ENCODE data around the gene ATP6V0C. TPM values are rescaled to one million over a fixed set of nuclear protein-coding genes. Genes with fewer than 3 reads are reported as not detected.

Gene ATP6V0C
- total and polyA plus RNA-seq, 4 donors = 17.6 to 132 (median 60.6) TPM

- Histone ChIP-seq H3K4me1 (ENCODE audit: control insufficient read depth in 4 of 4, insufficient read depth in 4 of 4, low read length in 3 of 4) (peaks cover 15 to 33% (median 26%) of the 10 kb centered on the region in 4 donors), H3K9ac (ENCODE audit: low read depth in 1 of 2, low read length in 2 of 2) (no peak overlapping the region), H3K9me3 (ENCODE audit: control insufficient read depth in 4 of 4, low read length in 3 of 4) (no peaks in the 10 kb centered on the region), H3K27ac (ENCODE audit: low read depth in 1 of 2, low read length in 2 of 2) (no peak overlapping the region), H3K27me3 (ENCODE audit: control insufficient read depth in 4 of 4, insufficient read depth in 4 of 4, low read length in 3 of 4) (no peaks in the 10 kb centered on the region), H3K36me3 (ENCODE audit: control insufficient read depth in 4 of 4, insufficient read depth in 3 of 4, low read depth in 1 of 4, low read length in 3 of 4) (peaks cover 0 to 12% (median 2%) of the 10 kb centered on the region in 4 donors), H3K4me3 (ENCODE audit: low read depth in 1 of 3, low read length in 3 of 3) (no peak overlapping the region)
- WGBS = 97% methylated on average over 5 of the region's 5 CpGs
- no peak for TF ChIP-seq RAD21 (IDR thresholded peaks at IDR 0.05)
- no peak for TF ChIP-seq TAF1 (conservative IDR thresholded peaks at IDR 0.05)
- TF ChIP-seq ATF3 (IDR thresholded peaks at IDR 0.05) = no peak
- TF ChIP-seq HNF4G (IDR thresholded peaks at IDR 0.05) = no peak
- no peak for TF ChIP-seq MAX (IDR thresholded peaks at IDR 0.05)
- TF ChIP-seq RXRA (IDR thresholded peaks at IDR 0.05) = no peak
- TF ChIP-seq SP1 (IDR thresholded peaks at IDR 0.05) = no peak
- no peak for TF ChIP-seq EGR1 (IDR thresholded peaks at IDR 0.05; ENCODE audit: low read depth in 2 of 2)
- no peak for TF ChIP-seq NR2F2 (IDR thresholded peaks at IDR 0.05)
- TF ChIP-seq FOXA1 (IDR thresholded peaks at IDR 0.05) = no peak
- no peak for TF ChIP-seq JUND (IDR thresholded peaks at IDR 0.05)
- TF ChIP-seq GABPA (IDR thresholded peaks at IDR 0.05 in 1 of 2, conservative IDR thresholded peaks at IDR 0.05 in 1 of 2) = no peak
- TF ChIP-seq, protein P1, sequence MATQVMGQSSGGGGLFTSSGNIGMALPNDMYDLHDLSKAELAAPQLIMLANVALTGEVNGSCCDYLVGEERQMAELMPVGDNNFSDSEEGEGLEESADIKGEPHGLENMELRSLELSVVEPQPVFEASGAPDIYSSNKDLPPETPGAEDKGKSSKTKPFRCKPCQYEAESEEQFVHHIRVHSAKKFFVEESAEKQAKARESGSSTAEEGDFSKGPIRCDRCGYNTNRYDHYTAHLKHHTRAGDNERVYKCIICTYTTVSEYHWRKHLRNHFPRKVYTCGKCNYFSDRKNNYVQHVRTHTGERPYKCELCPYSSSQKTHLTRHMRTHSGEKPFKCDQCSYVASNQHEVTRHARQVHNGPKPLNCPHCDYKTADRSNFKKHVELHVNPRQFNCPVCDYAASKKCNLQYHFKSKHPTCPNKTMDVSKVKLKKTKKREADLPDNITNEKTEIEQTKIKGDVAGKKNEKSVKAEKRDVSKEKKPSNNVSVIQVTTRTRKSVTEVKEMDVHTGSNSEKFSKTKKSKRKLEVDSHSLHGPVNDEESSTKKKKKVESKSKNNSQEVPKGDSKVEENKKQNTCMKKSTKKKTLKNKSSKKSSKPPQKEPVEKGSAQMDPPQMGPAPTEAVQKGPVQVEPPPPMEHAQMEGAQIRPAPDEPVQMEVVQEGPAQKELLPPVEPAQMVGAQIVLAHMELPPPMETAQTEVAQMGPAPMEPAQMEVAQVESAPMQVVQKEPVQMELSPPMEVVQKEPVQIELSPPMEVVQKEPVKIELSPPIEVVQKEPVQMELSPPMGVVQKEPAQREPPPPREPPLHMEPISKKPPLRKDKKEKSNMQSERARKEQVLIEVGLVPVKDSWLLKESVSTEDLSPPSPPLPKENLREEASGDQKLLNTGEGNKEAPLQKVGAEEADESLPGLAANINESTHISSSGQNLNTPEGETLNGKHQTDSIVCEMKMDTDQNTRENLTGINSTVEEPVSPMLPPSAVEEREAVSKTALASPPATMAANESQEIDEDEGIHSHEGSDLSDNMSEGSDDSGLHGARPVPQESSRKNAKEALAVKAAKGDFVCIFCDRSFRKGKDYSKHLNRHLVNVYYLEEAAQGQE (IDR thresholded peaks at IDR 0.05) = no peak
- TF ChIP-seq, protein P2, sequence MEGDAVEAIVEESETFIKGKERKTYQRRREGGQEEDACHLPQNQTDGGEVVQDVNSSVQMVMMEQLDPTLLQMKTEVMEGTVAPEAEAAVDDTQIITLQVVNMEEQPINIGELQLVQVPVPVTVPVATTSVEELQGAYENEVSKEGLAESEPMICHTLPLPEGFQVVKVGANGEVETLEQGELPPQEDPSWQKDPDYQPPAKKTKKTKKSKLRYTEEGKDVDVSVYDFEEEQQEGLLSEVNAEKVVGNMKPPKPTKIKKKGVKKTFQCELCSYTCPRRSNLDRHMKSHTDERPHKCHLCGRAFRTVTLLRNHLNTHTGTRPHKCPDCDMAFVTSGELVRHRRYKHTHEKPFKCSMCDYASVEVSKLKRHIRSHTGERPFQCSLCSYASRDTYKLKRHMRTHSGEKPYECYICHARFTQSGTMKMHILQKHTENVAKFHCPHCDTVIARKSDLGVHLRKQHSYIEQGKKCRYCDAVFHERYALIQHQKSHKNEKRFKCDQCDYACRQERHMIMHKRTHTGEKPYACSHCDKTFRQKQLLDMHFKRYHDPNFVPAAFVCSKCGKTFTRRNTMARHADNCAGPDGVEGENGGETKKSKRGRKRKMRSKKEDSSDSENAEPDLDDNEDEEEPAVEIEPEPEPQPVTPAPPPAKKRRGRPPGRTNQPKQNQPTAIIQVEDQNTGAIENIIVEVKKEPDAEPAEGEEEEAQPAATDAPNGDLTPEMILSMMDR (IDR thresholded peaks at IDR 0.05; ENCODE audit: low read depth, low read length, missing input control) = no peak
- no peak for TF ChIP-seq FOXA2 (IDR thresholded peaks at IDR 0.05)
- DNase-seq (ENCODE audit: low spot score) = no peak
Observed at GRCh38 chr16:2494616-2495015, 19.1 kb upstream of the ATP6V0C start.

- Histone ChIP-seq H3K4me1 (ENCODE audit: control insufficient read depth in 4 of 4, insufficient read depth in 4 of 4, low read length in 3 of 4) (peaks cover 15 to 33% (median 26%) of the 10 kb centered on the region in 4 donors), H3K27me3 (ENCODE audit: control insufficient read depth in 4 of 4, insufficient read depth in 4 of 4, low read length in 3 of 4) (no peaks in the 10 kb centered on the region), H3K4me3 (ENCODE audit: low read depth in 1 of 3, low read length in 3 of 3) (no peak overlapping the region), H3K36me3 (ENCODE audit: control insufficient read depth in 4 of 4, insufficient read depth in 3 of 4, low read depth in 1 of 4, low read length in 3 of 4) (peaks cover 0 to 12% (median 2%) of the 10 kb centered on the region in 4 donors), H3K27ac (ENCODE audit: low read depth in 1 of 2, low read length in 2 of 2) (no peak overlapping the region), H3K9ac (ENCODE audit: low read depth in 1 of 2, low read length in 2 of 2) (no peak overlapping the region), H3K9me3 (ENCODE audit: control insufficient read depth in 4 of 4, low read length in 3 of 4) (no peaks in the 10 kb centered on the region)
- WGBS = 93% methylated on average over 5 of the region's 5 CpGs
- no peak for DNase-seq (ENCODE audit: low spot score)
- no peak for TF ChIP-seq FOXA1 (IDR thresholded peaks at IDR 0.05)
- TF ChIP-seq, protein P2 (IDR thresholded peaks at IDR 0.05; ENCODE audit: low read depth, low read length, missing input control) = no peak
- no peak for TF ChIP-seq GABPA (IDR thresholded peaks at IDR 0.05 in 1 of 2, conservative IDR thresholded peaks at IDR 0.05 in 1 of 2)
- no peak for TF ChIP-seq EGR1 (IDR thresholded peaks at IDR 0.05; ENCODE audit: low read depth in 2 of 2)
- TF ChIP-seq RXRA (IDR thresholded peaks at IDR 0.05) = no peak
- no peak for TF ChIP-seq JUND (IDR thresholded peaks at IDR 0.05)
- TF ChIP-seq HNF4G (IDR thresholded peaks at IDR 0.05) = no peak
- no peak for TF ChIP-seq MAX (IDR thresholded peaks at IDR 0.05)
- TF ChIP-seq FOXA2 (IDR thresholded peaks at IDR 0.05) = no peak
- no peak for TF ChIP-seq SP1 (IDR thresholded peaks at IDR 0.05)
- TF ChIP-seq YY1 (IDR thresholded peaks at IDR 0.05) = no peak
- TF ChIP-seq NR2F2 (IDR thresholded peaks at IDR 0.05) = no peak
- TF ChIP-seq ATF3 (IDR thresholded peaks at IDR 0.05) = no peak
- TF ChIP-seq, protein P3, sequence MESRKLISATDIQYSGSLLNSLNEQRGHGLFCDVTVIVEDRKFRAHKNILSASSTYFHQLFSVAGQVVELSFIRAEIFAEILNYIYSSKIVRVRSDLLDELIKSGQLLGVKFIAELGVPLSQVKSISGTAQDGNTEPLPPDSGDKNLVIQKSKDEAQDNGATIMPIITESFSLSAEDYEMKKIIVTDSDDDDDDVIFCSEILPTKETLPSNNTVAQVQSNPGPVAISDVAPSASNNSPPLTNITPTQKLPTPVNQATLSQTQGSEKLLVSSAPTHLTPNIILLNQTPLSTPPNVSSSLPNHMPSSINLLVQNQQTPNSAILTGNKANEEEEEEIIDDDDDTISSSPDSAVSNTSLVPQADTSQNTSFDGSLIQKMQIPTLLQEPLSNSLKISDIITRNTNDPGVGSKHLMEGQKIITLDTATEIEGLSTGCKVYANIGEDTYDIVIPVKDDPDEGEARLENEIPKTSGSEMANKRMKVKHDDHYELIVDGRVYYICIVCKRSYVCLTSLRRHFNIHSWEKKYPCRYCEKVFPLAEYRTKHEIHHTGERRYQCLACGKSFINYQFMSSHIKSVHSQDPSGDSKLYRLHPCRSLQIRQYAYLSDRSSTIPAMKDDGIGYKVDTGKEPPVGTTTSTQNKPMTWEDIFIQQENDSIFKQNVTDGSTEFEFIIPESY (IDR thresholded peaks at IDR 0.05) = no peak
- no peak for TF ChIP-seq TAF1 (conservative IDR thresholded peaks at IDR 0.05)
Observed at GRCh38 chr16:2495041-2495440, 18.7 kb upstream of the ATP6V0C start.

Measured in liver (tissue), 9 donors.